ENCODE results near the gene ISY1.
"Not testable (repeated sequence)": the region's sequence is repeated elsewhere in the genome, so short reads cannot be mapped to it uniquely, and the experiment has no call there.

ISY1 gene

GRCh38 chr3:129160891-129161859 lies at the start of gene ISY1:
TSS of gene ISY1 (minus strand) at chr3:129161063. CDS start at chr3:129160975, 88 bp downstream.
- peak; percentile 79 for DNase-seq

GRCh38 chr3:129207479-129207878 lies 46.6 kb upstream of the ISY1 start:
- DNase-seq = no peak

- DNase-seq = no peak
These were observed 44.4 kb upstream of the ISY1 start for GRCh38 chr3:129205109-129205832.

- no peak for DNase-seq
These were observed 43.6 kb upstream of the ISY1 start for GRCh38 chr3:129204473-129204872.

GRCh38 chr3:129199366-129199765 lies 38.5 kb upstream of the ISY1 start:
- no peak for DNase-seq

GRCh38 chr3:129197321-129197720 lies 36.5 kb upstream of the ISY1 start:
- DNase-seq = no peak

GRCh38 chr3:129196601-129197000 lies 35.7 kb upstream of the ISY1 start:
- DNase-seq = no peak

GRCh38 chr3:129195731-129196256 lies 34.9 kb upstream of the ISY1 start:
- no peak for DNase-seq

- DNase-seq = not testable (repeated sequence)
These were observed 28.9 kb upstream of the ISY1 start for GRCh38 chr3:129189793-129190192.

GRCh38 chr3:129187857-129188256 lies 27.0 kb upstream of the ISY1 start:
- no peak for DNase-seq

- no peak for DNase-seq
These were observed 24.9 kb upstream of the ISY1 start for GRCh38 chr3:129185783-129186182.

GRCh38 chr3:129184784-129185542 lies 24.1 kb upstream of the ISY1 start:
- not testable (repeated sequence) for DNase-seq

- DNase-seq = no peak
These were observed 23.5 kb upstream of the ISY1 start for GRCh38 chr3:129184396-129184657.

- DNase-seq = peak; percentile 86
These were observed 22.9 kb upstream of the ISY1 start, which contains the start of gene CNBP for GRCh38 chr3:129183569-129184395. TSS of gene CNBP (minus strand) at chr3:129183896. CDS start at chr3:129171757, 12,139 bp downstream.

- DNase-seq = no peak
These were observed 21.7 kb upstream of the ISY1 start for GRCh38 chr3:129182390-129183185.

- DNase-seq = no peak
These were observed 21.0 kb upstream of the ISY1 start for GRCh38 chr3:129181819-129182218.

- DNase-seq = no peak
These were observed 19.6 kb upstream of the ISY1 start for GRCh38 chr3:129180461-129180860.

GRCh38 chr3:129176051-129176450 lies 15.2 kb upstream of the ISY1 start:
- DNase-seq = no peak

- DNase-seq = no peak
These were observed 12.9 kb upstream of the ISY1 start for GRCh38 chr3:129173725-129174124.

GRCh38 chr3:129173206-129173605 lies 12.3 kb upstream of the ISY1 start:
- no peak for DNase-seq

Data from activated T-cell treated with anti-CD3 and anti-CD28 coated beads for 4 hours (primary cell).